NCI-H187 treated with DMSO at 0.1 percent for 48 hours (cell line): ENCODE results near the gene GRM5.
"Not testable (repeated sequence)": the region's sequence is repeated elsewhere in the genome, so short reads cannot be mapped to it uniquely, and the experiment has no call there.

Experiments used
- DNase-seq: peaks from one replicate; lab custom pipeline; 2025; lab: John Stamatoyannopoulos, UW

Gene GRM5

GRCh38 chr11:88538098-88538497 is 527.7 kb downstream of the GRM5 start:
- no peak for DNase-seq

- no peak for DNase-seq
These were observed 528.2 kb downstream of the GRM5 start for GRCh38 chr11:88537613-88538012.

GRCh38 chr11:88536616-88537265 is 529.0 kb downstream of the GRM5 start:
- DNase-seq: no peak

DNA sequence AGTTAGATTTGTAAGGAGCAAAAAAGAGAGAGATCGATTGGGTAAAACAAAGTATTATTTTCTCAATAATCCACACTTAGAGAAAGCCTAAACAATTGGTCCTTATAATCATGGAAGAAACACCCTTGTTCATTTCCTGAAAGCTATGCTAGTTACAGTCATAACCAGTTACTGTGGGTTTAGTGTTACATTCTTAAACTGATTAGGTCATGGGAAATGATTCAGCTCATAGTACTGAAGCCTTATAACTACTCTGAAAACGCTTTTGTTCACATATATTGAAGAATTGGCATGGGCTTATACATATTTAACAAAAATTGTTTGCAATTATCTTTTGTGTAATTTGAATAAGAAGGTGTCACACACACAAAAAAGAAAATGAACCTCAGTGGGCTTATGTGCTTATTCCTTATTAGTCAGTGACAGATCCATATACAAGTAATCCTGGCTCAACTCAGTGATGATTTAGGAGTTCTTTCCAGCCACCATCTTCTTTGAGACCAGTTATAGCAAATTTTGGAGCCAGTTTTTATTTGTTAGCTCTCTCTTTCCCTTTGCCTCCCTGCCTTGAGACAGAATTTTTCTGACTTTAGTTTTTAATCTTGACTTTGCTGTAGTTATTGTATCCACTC is 529.8 kb downstream of the GRM5 start:
- DNase-seq: no peak

GRCh38 chr11:88535266-88535665 is 530.5 kb downstream of the GRM5 start:
- no peak for DNase-seq

DNA sequence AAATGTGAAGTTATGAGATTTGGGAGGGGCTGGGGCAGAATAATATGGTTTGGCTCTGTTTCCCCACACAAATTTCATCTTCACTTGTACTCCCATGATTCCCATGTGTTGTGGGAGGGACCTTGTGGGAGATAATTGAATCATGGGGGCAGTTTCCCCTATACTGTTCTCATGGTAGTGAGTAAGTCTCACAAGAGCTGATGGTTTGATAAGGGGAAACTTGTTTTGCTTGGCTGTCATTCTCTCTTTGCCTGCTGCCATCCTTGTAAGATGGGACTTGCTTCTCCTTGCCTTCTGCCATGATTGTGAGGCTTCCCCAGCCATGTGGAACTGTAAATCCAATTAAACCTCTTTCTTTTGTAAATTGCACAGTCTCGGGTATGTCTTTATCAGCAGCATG is 531.1 kb downstream of the GRM5 start:
- not testable (repeated sequence) for DNase-seq

- no peak for DNase-seq
These were observed 531.6 kb downstream of the GRM5 start for GRCh38 chr11:88534185-88534584.

- DNase-seq: no peak
These were observed 532.8 kb downstream of the GRM5 start for GRCh38 chr11:88533001-88533400.

DNA sequence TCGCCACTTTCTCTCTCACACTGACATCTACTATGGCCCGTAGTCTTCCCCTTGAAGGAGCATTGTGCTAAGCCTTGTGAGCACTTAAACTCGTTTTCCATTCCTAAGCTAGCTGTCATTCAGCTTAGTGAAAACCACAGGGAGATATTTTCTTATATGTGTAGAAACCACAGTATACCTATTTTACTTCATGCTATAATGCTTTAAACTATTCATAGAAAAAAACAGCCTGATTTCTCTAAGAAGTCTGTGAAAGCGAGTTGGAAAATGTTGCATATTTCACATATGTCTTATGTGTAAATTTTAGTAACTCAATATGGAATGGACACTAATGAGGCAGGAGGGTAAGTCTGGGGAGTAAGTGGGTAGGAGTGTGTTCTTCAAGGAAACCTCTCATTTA is 534.0 kb downstream of the GRM5 start:
- DNase-seq: no peak

DNA sequence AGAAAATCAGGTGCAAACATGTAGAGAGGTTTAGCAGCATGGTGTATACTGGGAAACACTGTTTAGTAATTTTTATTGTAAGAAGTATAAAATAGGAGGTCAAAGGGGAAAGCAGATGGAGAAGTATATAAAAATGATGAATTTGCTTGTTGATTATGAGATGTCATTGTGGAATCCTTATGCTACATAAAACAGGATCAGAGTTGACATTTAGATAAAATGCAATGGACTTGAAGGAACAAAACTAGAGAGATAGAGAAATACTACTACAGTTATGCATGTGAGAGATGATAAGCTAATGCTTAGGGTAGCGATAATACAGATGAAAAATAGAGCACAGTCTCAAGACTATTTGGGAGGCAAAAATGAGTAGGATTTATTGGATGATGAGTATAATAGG is 536.4 kb downstream of the GRM5 start:
- DNase-seq: no peak

- DNase-seq: no peak
These were observed 542.3 kb downstream of the GRM5 start for GRCh38 chr11:88523386-88524071.

GRCh38 chr11:88522624-88523385 is 543.0 kb downstream of the GRM5 start:
- DNase-seq: no peak

DNA sequence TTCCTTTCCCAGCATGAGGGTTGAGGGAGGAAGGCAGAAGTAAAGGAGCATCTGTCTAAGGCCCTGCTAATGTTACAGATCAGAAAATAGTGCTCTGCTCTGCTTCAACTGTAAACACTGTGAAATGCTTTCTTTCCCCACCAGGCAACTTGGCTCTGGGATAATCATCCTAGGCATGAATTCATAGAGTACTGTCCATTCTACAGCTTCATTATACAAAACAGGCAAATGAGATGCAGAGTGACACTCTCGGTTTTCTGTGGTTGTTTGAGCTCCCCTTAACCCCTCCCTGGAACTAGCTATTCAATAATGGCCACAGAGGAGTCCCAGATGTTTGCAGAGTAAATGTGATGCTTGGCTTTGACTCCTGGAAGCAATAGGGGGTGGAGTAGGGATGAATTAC is 544.0 kb downstream of the GRM5 start:
- no peak for DNase-seq

DNA sequence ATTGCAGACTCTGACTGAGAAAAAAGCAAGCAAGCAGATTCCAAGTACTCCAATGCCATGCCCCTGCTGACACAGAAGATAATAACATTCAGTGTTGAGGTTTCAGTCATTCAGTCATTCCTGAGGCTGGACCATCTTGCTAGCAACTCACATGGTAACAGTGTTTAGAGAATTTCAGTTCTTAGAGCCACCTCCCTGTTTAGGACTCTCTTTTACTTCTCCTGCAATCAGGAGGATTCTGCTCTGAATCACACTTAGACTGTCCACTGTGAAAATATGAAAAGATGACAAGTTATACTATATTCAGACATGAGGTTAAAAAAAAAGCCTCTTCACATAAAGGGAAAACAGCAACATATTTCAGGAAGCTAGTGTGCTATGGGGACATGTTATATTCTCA is 544.4 kb downstream of the GRM5 start:
- DNase-seq: no peak

DNA sequence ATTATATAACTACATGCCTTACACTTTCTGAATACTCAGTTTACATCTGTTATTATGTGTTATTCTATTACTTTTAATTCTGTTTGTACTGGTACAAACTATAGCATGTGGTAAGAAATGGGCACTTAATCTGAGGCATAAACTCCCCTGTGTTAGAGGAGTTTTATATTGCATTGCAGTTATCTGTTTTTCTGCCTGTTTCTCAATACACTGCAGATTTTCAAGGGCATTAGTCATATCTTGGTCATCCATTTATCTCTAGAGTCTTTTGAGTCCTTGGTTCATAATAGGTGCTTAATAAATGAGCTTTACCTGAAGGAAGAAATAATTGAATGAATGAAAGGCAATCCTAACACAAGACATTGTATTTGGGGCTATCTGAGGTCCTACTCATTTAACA is 545.4 kb downstream of the GRM5 start:
- no peak for DNase-seq

GRCh38 chr11:88515002-88515401 is 550.8 kb downstream of the GRM5 start:
- DNase-seq: no peak

DNA sequence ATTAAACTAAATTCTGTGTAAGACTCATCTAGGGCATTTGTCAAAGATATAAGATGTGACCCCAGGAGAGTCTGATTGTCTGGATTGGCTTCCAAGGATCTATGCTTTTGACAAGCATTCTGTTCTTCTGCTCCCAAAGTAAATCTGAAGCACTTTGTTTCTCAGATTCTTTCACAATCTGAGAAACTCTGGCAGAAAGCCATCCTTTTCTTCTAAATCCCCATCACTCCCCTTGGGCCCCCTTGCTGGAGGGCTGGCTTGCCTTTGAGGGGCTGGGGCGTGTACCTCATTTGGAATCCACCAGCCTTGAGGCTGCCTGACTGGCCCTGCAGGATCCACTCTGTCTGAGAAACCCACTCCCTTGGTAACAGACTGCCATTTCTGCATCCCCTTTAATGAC is 554.8 kb downstream of the GRM5 start:
- DNase-seq: no peak

DNA sequence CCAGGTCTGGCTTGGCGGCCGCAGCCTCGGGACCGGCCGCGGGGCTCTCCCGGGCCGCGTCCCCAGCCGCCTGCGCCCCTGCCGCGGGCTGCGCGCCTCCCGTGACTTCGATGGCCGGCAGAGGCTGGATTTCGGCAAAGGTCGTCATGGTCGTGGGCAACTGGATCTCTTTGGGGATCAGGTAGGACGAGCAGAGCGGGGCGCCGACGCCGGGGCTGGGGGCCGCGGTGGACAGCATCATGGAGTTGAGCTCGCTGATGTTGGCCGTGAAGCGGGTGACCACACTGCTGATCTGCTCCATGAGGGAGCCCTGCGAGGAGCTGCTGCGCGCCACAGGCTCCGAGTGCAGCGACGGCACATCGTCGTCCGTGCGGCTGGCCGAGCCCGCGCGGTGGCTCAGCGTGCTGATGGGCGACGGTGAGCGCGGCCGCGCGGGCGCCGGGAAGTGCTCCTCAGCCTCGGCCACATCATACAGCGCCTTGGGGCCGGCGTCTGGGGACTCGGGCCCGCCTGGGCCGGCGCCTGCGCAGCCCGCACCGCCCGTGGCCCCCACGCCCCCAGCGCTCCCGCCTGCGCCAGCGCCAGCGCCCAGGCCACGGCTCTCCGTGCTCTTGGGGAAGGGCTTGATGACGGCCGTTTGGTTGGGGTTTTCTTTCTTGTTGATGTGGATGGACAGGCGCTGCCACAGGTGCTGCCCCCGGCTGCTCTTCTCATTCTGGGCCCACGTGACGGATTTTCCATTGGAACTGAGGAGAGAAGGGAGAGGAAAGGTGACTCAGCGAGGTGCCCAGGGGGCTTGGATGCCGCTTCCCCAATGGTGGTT is 556.8 kb downstream of the GRM5 start:
- DNase-seq: no peak

DNA sequence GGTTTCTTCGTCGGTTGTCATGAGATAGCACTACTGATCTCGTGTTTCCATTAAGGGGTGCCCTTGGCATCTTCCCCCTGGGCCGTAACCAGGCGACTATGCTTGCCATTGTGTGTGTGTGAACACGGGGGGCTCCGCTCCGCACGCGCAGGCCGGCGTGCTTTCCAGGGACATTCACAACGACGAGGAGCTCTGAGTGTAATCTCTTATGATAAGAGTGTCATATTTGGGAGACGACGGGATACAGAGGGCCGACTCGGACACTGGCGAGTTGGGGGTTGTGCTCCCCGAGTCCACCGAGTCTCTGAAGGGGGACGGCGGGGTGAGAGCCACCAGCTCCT is 557.4 kb downstream of the GRM5 start:
- DNase-seq: no peak

DNA sequence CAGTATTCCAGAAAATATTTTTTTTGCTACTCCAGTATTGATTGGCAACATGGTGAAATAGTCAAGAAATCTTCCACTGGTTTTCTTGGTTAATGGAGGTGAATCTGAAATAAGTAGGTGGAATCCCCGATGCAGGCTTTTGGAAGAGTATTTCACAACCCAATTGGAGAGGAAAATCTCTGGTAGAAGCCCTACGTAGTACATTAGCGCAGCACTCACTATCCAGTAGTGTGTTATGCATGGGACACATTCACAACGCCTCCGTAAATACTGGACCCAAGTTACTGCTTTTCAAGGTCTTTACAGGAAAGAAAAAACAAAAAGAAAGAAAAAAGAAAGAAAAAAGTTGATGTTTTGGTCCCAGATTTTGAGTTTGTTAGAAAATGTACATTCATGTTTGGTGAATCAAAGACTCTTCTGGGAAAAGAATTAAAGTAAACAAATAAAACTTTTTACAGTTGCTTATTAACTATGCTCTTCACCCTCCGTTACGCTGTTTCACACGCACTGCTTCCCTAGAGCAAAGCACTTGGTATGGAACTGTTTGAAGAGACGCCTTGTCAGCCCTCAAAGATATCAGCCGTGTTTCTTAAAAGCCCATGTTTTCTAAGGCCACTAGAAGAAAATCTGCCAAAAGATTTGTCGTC is 557.9 kb downstream of the GRM5 start:
- DNase-seq: no peak

DNA sequence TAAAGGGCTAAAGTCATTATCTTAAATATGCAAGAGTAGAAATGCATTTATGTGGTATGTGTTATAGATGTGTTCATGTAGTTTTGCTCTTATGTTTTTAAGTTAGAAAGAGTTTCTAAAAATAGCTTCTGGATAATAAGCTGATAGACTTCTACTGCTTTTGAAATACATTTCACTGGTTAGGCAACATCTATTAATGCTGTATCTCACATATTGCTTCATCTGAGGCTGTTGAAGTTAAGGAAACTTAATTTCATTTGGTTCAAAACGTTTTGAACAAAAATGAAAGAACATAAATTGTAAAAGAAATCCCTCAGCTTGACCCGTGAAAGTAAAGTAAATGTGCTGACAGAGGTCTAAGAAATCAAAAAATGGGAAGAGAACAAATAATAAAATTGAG is 564.2 kb downstream of the GRM5 start:
- DNase-seq: no peak

GRCh38 chr11:88495836-88496235 is 569.9 kb downstream of the GRM5 start:
- DNase-seq: no peak
